Gastroesophageal sphincter (tissue), 3 donors: ENCODE results near the gene GCK.

ENCODE experiments used
- POLR2AphosphoS5 ChIP-seq: sonication (generic); formaldehyde crosslinking; IDR thresholded peaks from one replicate; pipeline ENCODE4 v1.6.1; 2017; ENCODE audit warnings: antibody characterized with exemption
- TF ChIP-seq, protein P1 (sequence below), 4 experiments: fragments of 200-600 bp in 2 of 4; fragments of 450-650 bp in 2 of 4; sonication (generic) in 1 of 4; IDR thresholded peaks; one replicate each; pipeline ENCODE4 v1.5.1; 2017 to 2019; ENCODE audit warnings: antibody characterized with exemption in 4 of 4, mild to moderate bottlenecking in 2 of 4, moderate library complexity in 2 of 4

DNA sequence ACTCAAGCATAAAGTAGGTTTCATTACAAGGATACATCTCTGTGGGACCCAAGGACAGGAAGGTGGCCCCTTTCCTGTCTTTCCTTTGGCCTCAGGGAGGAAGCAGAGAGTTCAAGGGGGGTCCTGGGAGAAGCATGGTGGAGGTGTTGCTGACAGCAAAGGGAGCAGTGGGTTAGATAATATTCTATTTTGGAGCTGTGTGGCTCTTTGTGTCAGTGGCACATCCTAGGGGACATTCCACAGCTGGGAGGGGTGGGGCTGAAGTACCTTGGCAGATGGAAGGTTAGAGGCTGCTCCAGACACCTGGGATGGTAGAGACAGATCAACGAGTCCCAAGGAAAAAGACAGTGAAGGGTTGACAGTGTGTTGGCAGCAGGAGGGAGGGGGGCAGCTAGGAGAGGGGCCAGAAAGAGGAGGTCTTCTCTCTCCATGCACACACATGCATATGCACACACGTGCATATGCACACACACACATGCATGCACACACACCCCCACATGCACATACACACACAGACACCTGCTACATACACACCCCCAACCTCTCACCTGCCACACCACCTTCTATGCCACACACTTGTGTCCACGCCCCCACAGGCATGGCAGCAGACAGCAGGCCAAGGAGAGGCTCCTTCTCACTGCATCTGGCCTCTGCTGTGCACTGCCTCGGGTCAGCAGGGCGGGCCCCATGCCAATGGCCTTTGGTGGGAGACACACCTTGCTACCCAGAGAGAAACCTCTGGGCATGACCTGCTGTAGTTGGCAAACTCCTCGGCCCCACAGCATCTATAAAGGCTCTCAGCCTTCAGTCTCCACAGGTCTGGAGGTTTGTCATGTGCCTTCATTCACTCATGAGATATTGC lies 60.3 kb downstream of the GCK start:
- TF ChIP-seq, protein P1, sequence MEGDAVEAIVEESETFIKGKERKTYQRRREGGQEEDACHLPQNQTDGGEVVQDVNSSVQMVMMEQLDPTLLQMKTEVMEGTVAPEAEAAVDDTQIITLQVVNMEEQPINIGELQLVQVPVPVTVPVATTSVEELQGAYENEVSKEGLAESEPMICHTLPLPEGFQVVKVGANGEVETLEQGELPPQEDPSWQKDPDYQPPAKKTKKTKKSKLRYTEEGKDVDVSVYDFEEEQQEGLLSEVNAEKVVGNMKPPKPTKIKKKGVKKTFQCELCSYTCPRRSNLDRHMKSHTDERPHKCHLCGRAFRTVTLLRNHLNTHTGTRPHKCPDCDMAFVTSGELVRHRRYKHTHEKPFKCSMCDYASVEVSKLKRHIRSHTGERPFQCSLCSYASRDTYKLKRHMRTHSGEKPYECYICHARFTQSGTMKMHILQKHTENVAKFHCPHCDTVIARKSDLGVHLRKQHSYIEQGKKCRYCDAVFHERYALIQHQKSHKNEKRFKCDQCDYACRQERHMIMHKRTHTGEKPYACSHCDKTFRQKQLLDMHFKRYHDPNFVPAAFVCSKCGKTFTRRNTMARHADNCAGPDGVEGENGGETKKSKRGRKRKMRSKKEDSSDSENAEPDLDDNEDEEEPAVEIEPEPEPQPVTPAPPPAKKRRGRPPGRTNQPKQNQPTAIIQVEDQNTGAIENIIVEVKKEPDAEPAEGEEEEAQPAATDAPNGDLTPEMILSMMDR (IDR thresholded peaks at IDR 0.05), result no peak
- no peak for TF ChIP-seq POLR2AphosphoS5
